Measurements from ENCODE around the gene TIPARP.
A peak's percentile ranks its signal among the peaks of the same experiment; 100 is the strongest.
"Not testable (repeated sequence)": the region's sequence is repeated elsewhere in the genome, so short reads cannot be mapped to it uniquely, and the experiment has no call there.

Gene TIPARP

GRCh38 chr3:156649681-156650080, 24.7 kb upstream of the TIPARP start:
- no peak for DNase-seq

DNA sequence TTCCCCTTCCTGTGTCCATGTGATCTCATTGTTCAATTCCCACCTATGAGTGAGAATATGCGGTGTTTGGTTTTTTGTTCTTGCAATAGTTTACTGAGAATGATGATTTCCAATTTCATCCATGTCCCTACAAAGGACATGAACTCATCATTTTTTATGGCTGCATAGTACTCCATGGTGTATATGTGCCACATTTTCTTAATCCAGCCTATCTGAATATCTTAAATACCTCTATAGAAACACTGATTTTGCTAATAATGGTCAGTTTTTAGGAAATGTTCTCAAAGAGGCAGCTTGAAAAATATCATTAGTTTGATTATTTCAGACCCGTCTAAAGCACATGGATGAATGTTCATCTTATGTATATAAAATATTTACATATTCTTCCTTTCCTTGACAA, 21.7 kb upstream of the TIPARP start:
- not testable (repeated sequence) for DNase-seq

GRCh38 chr3:156654834-156655233, 19.6 kb upstream of the TIPARP start:
- no peak for DNase-seq

GRCh38 chr3:156655819-156656550, 18.4 kb upstream of the TIPARP start:
- DNase-seq: no peak

GRCh38 chr3:156657440-156657839, 16.9 kb upstream of the TIPARP start:
- no peak for DNase-seq

DNA sequence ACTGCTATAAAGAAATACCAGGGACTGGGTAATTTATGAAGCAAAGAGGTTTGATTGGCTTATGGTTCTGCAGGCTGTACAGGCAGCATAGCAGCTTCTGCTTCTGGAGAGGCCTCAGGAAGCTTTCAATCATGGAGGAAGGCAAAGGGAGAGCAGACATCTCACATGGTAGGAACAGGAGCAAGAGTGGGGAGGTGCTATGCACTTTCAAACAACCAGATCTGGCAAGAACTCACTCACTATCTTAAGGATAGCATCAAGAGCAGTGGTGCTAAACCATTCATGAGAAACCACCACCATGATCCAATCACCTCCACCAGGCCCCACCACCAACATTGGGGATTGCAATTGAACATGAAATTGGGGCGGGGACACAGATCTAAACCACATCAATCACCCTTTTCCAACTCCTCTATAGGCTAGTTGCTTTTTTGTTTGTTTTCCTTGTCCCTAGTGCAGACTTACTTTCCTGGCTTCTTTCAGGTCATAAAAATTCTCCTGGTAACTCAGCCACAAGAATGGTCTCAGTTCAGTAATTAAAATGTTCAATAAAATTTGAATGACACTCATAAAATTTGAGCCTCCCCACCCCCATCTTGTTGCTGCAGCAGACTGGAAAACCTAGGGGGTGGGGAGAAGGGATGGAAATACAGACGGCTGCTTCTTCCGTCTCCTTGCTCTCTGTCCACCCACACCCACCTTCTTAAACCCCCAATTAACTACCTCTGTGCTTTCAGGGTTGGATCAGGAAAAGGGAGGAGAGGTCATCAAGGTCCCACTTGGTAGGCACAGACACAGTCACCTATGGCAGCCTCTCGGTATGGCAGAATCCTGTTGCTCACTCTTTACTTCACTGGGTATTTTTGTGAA, 16.3 kb upstream of the TIPARP start:
- no peak for DNase-seq

- no peak for DNase-seq
These were observed 15.7 kb upstream of the TIPARP start for GRCh38 chr3:156658732-156659090.

DNA sequence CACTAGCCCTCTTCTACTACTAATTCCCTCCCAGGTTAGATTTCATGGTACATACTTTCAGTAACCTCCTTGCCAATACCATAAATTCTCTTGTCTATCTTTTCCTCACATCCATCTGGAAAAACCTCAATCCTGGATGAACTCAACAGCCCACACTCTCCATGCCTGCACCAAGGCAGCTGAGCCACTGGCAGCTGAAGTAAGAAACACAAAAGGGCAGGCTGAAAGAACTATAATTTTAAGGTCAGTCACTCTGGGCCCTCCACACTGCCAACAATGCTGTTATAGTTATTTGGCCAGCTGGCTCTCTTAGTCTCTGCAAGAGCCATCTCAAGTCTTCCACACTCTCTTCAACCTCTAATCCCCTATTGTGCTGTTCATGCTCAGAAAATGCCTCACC, 15.1 kb upstream of the TIPARP start:
- no peak for DNase-seq

- DNase-seq: no peak
These were observed 13.2 kb upstream of the TIPARP start for GRCh38 chr3:156661155-156661554.

DNA sequence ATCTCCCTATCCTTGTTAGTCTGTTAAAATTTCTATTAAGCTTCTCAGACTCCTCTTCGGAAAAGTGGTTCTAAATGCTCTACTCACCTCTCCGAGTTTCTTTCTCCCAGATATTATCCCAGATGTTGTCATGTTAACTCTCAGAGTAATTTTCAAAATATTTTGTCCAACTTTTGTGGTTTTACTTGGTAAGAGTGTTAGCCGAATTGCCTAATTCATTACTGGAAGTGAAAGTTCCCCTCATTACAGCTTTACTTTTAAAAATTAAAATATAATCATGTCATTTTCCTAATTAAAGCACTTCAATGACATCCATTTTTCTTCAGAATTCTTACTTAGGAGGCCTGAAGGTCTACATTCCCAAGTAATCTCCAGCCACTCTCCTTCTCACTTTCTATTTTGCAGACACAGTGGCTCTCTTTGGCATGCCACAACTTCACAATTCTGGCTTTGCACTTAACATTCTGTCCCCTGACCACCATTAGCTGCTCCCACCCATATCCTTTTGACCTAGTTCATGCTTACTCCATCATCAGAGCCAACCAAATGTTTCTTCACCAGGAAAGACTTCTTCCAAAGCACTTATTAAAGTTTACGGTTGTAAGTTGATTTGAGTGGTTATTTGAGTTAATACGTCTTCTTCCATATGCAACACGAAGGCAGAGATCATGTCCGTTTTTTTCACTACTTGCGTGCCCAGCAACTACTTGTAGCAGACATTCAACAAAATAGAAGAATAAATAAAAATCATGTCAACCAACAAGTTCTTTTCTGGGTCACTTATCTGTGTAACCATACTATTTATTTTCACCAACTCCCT, 10.2 kb upstream of the TIPARP start:
- DNase-seq: no peak

DNA sequence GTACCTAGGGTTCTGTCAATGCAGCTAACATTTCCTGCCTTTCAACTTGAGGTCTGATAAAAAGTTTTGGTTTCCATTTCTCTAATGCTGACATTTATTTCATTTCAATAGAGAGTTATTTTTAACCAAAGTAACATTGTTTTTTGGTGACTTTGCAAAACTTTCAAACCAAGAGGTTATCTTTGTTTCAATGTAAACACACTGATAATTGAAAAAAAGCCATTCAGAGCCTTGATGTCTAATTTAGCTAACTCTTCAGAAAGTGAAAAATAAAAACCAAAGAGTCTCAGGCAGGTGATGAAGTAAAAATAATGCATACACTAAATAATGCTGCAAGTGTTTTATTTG, 9.6 kb upstream of the TIPARP start:
- no peak for DNase-seq

DNA sequence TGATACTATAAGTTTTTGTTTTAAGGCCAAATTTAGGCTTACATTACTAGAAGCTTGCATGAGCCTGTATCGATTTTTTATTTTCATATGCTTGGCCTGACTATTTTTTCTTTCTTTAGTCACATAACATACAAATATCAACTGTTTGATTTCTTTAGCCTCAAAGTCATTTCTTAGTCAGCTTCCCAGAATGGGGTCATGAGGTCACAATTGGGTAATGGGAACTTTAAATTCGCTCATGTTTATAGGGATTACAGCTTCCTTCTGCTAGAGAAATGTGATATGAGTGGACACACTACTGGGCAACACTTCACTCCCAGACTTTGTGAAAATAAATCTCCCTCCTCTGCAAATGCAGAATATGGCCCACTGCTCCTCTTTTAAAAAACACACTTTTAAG, 9.1 kb upstream of the TIPARP start:
- DNase-seq: no peak

DNA sequence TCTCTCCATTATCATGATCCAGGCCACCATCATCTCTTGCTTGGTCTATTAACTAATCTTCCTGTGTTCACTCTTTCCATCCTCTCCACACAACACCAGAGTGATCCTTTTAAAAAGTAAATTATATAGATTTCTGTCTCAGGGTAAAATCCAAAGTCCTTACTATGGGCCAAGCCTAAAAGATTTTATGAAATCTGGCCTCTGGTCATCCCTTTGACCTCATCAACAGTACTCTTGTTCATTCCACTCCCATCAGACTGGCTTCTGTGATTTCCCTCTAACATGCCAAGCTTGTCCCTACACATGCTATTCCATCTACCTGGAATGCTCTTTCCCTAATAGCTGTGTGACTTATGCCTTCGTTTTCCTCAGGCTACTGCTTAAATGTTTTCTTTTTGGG, 8.3 kb upstream of the TIPARP start:
- no peak for DNase-seq

GRCh38 chr3:156668073-156668763, 6.2 kb upstream of the TIPARP start:
- peak; percentile 25 for DNase-seq

DNA sequence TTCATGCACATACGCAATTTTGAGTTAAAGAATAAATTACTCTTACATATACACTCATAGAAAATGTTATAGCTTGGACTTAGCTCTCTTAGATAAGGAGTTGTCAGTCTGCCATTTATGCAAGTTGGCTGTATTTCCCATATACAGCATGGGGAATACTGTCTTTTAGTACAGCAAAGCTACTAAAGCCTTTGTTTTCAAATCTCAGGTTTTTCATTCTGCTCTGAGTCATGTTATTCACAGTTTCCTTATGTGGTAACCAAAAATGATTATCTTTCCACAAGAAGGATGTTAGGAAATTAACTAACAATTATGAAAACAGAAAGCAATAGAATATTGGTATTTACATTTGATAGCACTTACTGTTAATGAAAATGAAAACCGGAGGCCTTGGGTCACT, 4.3 kb upstream of the TIPARP start:
- no peak for DNase-seq

GRCh38 chr3:156670652-156671051, 3.7 kb upstream of the TIPARP start:
- DNase-seq: no peak

DNA sequence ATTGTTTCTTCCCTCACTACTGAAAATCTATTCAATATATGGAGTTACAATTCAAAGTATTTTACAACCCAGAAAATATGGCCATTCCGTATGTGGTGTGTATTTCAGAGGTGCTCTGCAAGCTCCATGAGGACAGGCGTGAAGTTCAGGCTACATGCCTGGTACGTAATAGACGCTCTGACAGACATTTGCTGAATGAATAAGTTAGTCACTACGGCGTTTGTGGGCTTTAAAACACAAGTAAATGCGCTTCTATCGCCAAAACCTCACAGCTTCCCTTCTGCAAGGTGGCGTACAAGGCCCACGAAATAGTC, 701 bp upstream of the TIPARP start:
- no peak for DNase-seq

GRCh38 chr3:156674911-156675829, 780 bp downstream of the TIPARP start:
- DNase-seq: peak; percentile 59

DNA sequence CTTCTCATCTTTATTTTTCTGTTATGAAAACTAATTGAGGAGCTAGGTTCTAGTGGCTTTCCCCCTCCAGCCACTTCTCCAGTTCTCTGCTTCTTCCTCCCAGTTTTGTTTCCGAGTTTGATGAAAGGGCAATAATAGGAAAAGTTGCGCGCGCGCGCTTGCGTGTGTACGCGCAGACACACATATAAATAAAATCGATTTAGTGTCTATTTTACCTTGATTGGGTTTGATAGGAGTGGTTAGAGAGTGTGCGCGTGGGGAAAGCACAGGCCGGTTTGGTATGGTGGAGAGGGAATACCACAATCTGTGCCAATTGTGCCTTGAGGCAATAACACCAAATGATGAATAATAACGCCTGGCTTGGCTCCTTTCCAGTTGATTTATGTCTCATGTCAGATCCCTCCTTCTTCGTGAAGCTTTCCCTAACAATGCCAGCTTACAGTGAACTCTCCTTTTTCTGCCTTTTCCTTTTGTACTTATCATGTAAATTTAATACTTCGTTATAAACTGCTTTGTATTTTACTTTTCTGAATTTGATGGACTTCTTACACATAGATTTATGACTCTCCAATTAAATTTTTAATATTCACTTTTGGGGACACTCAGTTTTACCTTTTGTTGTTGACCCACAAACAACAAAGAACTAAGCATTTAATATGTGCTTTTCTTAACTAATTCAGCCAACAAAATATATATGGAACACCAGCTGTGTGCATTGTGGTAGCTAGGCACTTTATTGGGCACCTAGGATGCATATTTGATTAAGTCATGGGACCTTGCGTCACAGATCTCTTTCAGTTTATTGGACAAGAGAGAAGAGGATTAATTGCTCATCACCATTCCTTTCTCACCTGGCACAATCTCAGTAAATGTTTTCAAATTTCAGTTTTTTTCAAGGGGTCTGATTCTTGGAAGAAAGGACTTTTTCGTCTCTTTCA, 1.7 kb downstream of the TIPARP start:
- DNase-seq: peak; percentile 59

DNA sequence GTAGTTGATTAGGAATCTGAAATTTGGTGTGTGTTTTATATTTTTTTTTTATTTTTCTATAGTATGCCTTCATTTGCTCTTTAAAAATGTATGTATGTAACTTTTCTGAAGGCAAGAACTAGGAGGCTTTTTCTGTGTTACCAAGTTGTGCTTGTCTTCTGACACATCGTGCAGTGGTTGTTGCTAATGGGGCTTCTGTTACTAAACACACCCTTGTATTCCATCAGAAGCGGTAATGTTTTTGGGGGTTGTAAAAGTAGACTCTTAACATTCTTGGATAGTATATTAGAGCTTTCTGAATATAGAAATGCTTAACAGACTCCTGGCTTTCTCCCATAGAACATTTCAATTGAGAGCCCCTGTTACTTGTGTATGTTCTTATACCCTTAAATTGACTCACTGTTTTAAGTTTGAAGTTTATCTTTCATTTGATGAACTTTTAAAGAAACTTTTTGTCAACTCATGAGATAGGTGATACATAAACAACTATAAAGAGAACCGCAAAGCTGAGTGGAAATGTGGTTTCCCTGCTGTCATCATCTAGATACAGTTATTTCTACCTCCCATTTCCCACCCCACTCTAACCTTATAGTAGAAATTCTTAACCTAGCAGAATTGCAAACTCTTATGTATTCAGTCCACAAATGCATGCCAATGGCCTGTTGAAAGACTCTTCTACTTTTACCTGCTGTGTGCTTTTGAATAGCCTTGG, 2.5 kb downstream of the TIPARP start:
- peak; percentile 37 for DNase-seq
